Measurements from ENCODE around the gene LRMDA.

DNA sequence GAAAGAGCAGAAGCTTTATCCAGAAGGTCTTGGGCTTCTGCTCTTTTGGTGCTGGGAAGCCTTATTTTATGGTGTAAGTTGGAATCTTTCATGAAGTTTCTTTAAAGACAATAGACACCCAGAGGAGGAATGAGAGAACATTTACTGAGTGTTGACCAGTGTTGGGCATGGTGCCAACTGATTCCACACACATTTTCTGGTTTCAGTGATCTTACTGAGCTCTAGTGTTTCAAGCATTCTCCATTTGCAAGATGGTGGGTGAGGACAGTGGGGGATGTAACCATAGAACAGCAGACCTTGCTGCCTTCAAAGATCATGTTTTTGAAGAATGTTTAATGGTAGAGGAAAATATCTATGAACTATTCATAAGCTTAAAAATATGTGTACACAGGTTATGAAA lies 114.6 kb downstream of the LRMDA start:
- TF ChIP-seq, protein P1, sequence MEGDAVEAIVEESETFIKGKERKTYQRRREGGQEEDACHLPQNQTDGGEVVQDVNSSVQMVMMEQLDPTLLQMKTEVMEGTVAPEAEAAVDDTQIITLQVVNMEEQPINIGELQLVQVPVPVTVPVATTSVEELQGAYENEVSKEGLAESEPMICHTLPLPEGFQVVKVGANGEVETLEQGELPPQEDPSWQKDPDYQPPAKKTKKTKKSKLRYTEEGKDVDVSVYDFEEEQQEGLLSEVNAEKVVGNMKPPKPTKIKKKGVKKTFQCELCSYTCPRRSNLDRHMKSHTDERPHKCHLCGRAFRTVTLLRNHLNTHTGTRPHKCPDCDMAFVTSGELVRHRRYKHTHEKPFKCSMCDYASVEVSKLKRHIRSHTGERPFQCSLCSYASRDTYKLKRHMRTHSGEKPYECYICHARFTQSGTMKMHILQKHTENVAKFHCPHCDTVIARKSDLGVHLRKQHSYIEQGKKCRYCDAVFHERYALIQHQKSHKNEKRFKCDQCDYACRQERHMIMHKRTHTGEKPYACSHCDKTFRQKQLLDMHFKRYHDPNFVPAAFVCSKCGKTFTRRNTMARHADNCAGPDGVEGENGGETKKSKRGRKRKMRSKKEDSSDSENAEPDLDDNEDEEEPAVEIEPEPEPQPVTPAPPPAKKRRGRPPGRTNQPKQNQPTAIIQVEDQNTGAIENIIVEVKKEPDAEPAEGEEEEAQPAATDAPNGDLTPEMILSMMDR (IDR thresholded peaks at IDR 0.05) = no peak
- TF ChIP-seq RFX5 (IDR thresholded peaks at IDR 0.05) (no peak), CHD4 (IDR thresholded peaks at IDR 0.05; ENCODE audit: borderline replicate concordance) (no peak), CHD2 (IDR thresholded peaks at IDR 0.05; ENCODE audit: low read length, partially characterized antibody) (no peak), SREBF2 (IDR thresholded peaks at IDR 0.05) (no peak), CEBPB (IDR thresholded peaks at IDR 0.05) (no peak), POLR2A (IDR thresholded peaks at IDR 0.05; ENCODE audit: low read length) (no peak), PHF8 (IDR thresholded peaks at IDR 0.05; ENCODE audit: borderline replicate concordance, low read depth) (no peak), POLR2AphosphoS2 (conservative IDR thresholded peaks at IDR 0.05; ENCODE audit: low read length) (no peak), ESRRA (IDR thresholded peaks at IDR 0.05; ENCODE audit: borderline replicate concordance, low read length) (no peak), EHMT2 (IDR thresholded peaks at IDR 0.05; ENCODE audit: low read depth) (no peak)
- TF ChIP-seq, protein P2, sequence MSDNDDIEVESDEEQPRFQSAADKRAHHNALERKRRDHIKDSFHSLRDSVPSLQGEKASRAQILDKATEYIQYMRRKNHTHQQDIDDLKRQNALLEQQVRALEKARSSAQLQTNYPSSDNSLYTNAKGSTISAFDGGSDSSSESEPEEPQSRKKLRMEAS (IDR thresholded peaks at IDR 0.05) = no peak

Data from A549 (cell line).